Measurements from ENCODE around the gene CPTP. TPM values are rescaled to one million over a fixed set of nuclear protein-coding genes. Genes with fewer than 3 reads are reported as not detected.

CPTP gene
- total RNA-seq, result 10 to 100 TPM; 20.0 to 23.0 TPM

DNA sequence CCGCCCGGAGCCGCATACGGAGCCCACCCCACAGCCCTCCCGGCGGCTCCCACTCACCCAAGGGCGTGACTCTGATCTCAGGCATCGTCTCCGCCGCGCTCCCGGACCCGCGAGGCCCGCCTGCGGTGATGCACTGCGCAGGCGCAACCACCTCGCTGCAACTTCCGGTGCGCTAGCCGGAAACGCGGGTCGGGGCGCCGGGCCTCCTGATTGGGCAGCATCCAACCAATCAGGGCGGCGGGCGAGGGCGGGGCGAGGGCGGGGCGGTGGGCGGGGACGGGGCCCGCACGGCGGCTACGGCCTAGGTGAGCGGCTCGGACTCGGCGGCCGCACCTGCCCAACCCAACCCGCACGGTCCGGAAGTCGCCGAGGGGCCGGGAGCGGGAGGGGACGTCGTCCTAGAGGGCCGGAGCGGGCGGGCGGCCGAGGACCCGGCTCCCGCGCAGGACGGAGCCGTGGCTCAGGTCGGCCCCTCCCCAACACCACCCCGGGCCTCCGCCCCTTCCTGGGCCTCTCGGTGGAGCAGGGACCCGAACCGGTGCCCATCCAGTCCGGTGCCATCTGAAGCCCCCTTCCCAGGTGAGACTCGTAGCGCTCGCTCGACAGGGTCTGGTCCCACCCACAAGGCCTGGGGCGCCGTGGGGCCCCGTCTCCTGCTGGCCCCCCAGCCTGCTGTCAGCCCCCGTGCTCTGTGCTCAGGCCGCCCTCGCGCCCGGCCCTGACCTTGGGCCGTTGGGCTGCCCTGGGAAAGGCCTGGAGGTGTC lies at the start of gene CPTP, which contains the start of gene INTS11:
CPTP (plus strand) TSS at position 279 of the 764 bp plus-strand sequence. CDS start 2,109 bp downstream, outside the sequence.
INTS11 (minus strand) TSS at position 137 of the 764 bp plus-strand sequence; CDS start at position 85, 52 bp downstream.

DNA sequence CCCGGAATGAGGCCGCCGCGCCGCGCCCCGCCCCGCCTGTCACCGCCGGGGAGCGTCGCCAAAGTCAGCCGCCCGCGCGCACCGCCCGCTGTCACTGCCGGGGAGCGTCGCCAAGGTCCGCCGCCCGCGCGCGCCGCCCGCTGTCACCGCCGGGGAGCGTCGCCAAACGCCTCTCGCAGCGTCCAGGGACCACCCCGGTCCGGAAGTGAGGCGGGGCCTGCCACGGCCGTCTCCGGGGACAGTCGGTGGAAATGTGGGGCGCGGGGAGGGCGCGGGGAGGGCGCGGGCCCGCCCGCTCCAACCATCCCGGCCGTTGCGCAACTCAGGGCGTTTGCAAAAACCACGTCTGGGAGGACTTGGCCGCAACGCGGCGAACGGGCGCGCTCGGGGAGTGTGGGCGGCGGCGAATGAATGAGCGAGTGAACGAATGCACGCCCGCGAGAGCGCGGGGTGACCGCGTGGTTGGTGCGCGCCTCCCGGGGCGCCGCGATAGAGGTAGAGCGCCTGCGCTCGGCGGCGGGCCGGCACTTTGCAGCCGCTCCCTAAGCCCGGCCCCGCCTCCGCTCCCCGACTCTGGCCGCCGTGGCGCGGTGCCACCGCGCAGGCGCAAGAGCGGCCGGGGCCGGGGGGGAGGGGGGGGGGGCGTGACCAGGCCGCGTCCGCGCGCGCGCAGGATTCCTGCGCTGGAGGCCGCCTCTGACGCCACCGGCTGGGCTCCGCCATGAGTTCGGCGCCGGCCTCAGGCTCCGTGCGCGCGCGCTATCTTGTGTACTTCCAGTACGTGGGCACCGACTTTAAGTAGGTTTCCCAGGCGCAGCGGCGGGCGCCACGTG lies 16.5 kb upstream of the CPTP start, which contains the start of the genes ACAP3 and PUSL1:
ACAP3 (minus strand) TSS at position 8 of the 833 bp plus-strand sequence. CDS start 115 bp downstream, outside the sequence.
PUSL1 (plus strand) TSS at position 675 of the 833 bp plus-strand sequence; CDS start at position 722, 47 bp downstream.

DNA sequence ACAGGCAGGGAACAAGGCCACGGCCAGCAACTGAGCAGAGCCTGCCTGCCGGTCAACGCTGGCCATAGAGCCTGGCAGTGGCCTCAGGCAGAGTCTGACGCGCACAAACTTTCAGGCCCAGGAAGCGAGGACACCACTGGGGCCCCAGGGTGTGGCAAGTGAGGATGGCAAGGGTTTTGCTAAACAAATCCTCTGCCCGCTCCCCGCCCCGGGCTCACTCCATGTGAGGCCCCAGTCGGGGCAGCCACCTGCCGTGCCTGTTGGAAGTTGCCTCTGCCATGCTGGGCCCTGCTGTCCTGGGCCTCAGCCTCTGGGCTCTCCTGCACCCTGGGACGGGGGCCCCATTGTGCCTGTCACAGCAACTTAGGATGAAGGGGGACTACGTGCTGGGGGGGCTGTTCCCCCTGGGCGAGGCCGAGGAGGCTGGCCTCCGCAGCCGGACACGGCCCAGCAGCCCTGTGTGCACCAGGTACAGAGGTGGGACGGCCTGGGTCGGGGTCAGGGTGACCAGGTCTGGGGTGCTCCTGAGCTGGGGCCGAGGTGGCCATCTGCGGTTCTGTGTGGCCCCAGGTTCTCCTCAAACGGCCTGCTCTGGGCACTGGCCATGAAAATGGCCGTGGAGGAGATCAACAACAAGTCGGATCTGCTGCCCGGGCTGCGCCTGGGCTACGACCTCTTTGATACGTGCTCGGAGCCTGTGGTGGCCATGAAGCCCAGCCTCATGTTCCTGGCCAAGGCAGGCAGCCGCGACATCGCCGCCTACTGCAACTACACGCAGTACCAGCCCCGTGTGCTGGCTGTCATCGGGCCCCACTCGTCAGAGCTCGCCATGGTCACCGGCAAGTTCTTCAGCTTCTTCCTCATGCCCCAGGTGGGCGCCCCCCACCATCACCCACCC lies 6.7 kb downstream of the CPTP start, which contains the start of gene TAS1R3:
TAS1R3 (plus strand) TSS at position 213 of the 898 bp plus-strand sequence; CDS start at position 279, 66 bp downstream.

GRCh38 chr1:1349256-1350012 lies 24.8 kb downstream of the CPTP start, which contains the start of gene DVL1:
Gene DVL1 (minus strand): TSS chr1:1349418. CDS start chr1:1349065, 353 bp downstream.

GRCh38 chr1:1358433-1359271 lies 34.0 kb downstream of the CPTP start, which contains the start of gene MXRA8:
Gene MXRA8 (minus strand): TSS chr1:1358555. CDS start chr1:1358504, 51 bp downstream.

GRCh38 chr1:1374929-1375662 lies 50.5 kb downstream of the CPTP start, which contains the start of gene AURKAIP1:
Gene AURKAIP1 (minus strand): TSS chr1:1375207. CDS start chr1:1374756, 451 bp downstream.

Small RNA genes within 50 kb of the gene (small RNA-seq; reads per million reads assigned to genes)
- 0 reads per million in 2 donors for gene MIR6726

Other genes starting within 250 kb of the CPTP start
- gene C1orf159, start 208.7 kb upstream of the CPTP start, total RNA-seq, result 10 to 100 TPM in 1 of 2 donors, 1 to 10 TPM in 1; 8.6 to 12.0 TPM
- not detected for gene TTLL10, start 150.9 kb upstream of the CPTP start, total RNA-seq
- under 1 TPM in 1 of 2 donors, not detected in 1; 0.34 TPM for gene TNFRSF18, start 118.2 kb upstream of the CPTP start, total RNA-seq
- gene TNFRSF4, start 110.6 kb upstream of the CPTP start, total RNA-seq, result not detected
- 10 to 100 TPM; 79.5 to 88.9 TPM for gene SDF4, start 92.8 kb upstream of the CPTP start, total RNA-seq
- 10 to 100 TPM; 19.0 to 26.5 TPM for gene B3GALT6, start 92.6 kb upstream of the CPTP start, total RNA-seq
- gene C1QTNF12, start 78.1 kb upstream of the CPTP start, total RNA-seq, result not detected
- gene UBE2J2, start 50.9 kb upstream of the CPTP start, total RNA-seq, result 10 to 100 TPM; 28.9 to 32.6 TPM
- gene SCNN1D, start 44.4 kb upstream of the CPTP start, total RNA-seq, result under 1 TPM; 0.67 to 0.69 TPM
- gene ACAP3, start 16.9 kb upstream of the CPTP start, total RNA-seq, result 10 to 100 TPM; 21.3 to 42.0 TPM
- 10 to 100 TPM; 15.8 to 23.6 TPM for gene PUSL1, start 16.2 kb upstream of the CPTP start, total RNA-seq
- gene INTS11, start 142 bp upstream of the CPTP start, total RNA-seq, result 100 to 1,000 TPM in 1 of 2 donors, 10 to 100 TPM in 1; 57.5 to 102 TPM
- under 1 TPM in 1 of 2 donors, not detected in 1; 0.33 TPM for gene TAS1R3, start 6.5 kb downstream of the CPTP start, total RNA-seq
- 10 to 100 TPM; 44.4 to 60.6 TPM for gene DVL1, start 24.6 kb downstream of the CPTP start, total RNA-seq
- under 1 TPM in 1 of 2 donors, not detected in 1; 0.33 TPM for gene MXRA8, start 33.8 kb downstream of the CPTP start, total RNA-seq
- gene AURKAIP1, start 50.4 kb downstream of the CPTP start, total RNA-seq, result 100 to 1,000 TPM; 117 to 140 TPM
- gene CCNL2, start 74.5 kb downstream of the CPTP start, total RNA-seq, result 10 to 100 TPM; 63.9 to 72.3 TPM
- gene MRPL20, start 82.5 kb downstream of the CPTP start, total RNA-seq, result 100 to 1,000 TPM in 1 of 2 donors, 10 to 100 TPM in 1; 57.5 to 103 TPM
- under 1 TPM in 1 of 2 donors, not detected in 1; under 0.01 TPM for gene ANKRD65, start 96.5 kb downstream of the CPTP start, total RNA-seq
- 1 to 10 TPM; 2.4 to 4.3 TPM for gene VWA1, start 110.9 kb downstream of the CPTP start, total RNA-seq
- gene ATAD3C, start 124.9 kb downstream of the CPTP start, total RNA-seq, result not detected
- gene ATAD3B, start 147.0 kb downstream of the CPTP start, total RNA-seq, result 10 to 100 TPM; 22.4 to 33.6 TPM
- gene ATAD3A, start 187.4 kb downstream of the CPTP start, total RNA-seq, result 10 to 100 TPM; 32.0 to 42.0 TPM
- 1 to 10 TPM; 2.1 to 4.7 TPM for gene TMEM240, start 215.8 kb downstream of the CPTP start, total RNA-seq

Data from melanocyte of skin (primary cell).